Skeletal muscle tissue (tissue), 4 donors: ENCODE data around the gene MUS81. TPM values are rescaled to one million over a fixed set of nuclear protein-coding genes. Genes with fewer than 3 reads are reported as not detected.
"Not testable (repeated sequence)": the region's sequence is repeated elsewhere in the genome, so short reads cannot be mapped to it uniquely, and the experiment has no call there.

Source experiments
- H3K27ac ChIP-seq: one replicate; pipeline ENCODE4 v1.7.0; 2013; ENCODE audit warnings: mild to moderate bottlenecking, low read depth, low read length, inconsistent platforms
- H3K27me3 ChIP-seq, 3 donors: one replicate each; pipeline ENCODE4 v1.7.0; 2013; ENCODE audit warnings: low read length in 3 of 3; ENCODE audit not compliant: control insufficient read depth in 3 of 3, insufficient read depth in 3 of 3
- H3K36me3 ChIP-seq, 3 donors: one replicate each; pipeline ENCODE4 v1.7.0; 2013; ENCODE audit warnings: low read length in 3 of 3; ENCODE audit not compliant: control insufficient read depth in 3 of 3, insufficient read depth in 3 of 3
- H3K4me1 ChIP-seq, 3 donors: one replicate each; pipeline ENCODE4 v1.7.0; 2013; ENCODE audit warnings: low read length in 3 of 3, mild to moderate bottlenecking in 3 of 3; ENCODE audit not compliant: control insufficient read depth in 3 of 3, insufficient read depth in 3 of 3
- H3K4me3 ChIP-seq, 3 donors: one replicate each; pipeline ENCODE4 v1.7.0; 2013; ENCODE audit warnings: low read length in 3 of 3
- H3K9ac ChIP-seq, 3 donors: one replicate each; pipeline ENCODE4 v1.7.0; 2013; ENCODE audit warnings: low read length in 3 of 3, mild to moderate bottlenecking in 3 of 3, moderate library complexity in 2 of 3, low read depth in 1 of 3
- H3K9me3 ChIP-seq, 3 donors: one replicate each; pipeline ENCODE4 v1.7.0; 2013; ENCODE audit warnings: low read length in 3 of 3; ENCODE audit not compliant: control insufficient read depth in 3 of 3
- total RNA-seq: library from RNA; depleted of rRNA; stranded (reverse); fragments of >200 nt; gene quantifications from one replicate; pipeline ENCODE4 v1.2.3, GENCODE V29; 2014
- donor health status: Osteomylitis.

MUS81 gene
- total RNA-seq, 1 donor from 2014 or later: 34.4 TPM

DNA sequence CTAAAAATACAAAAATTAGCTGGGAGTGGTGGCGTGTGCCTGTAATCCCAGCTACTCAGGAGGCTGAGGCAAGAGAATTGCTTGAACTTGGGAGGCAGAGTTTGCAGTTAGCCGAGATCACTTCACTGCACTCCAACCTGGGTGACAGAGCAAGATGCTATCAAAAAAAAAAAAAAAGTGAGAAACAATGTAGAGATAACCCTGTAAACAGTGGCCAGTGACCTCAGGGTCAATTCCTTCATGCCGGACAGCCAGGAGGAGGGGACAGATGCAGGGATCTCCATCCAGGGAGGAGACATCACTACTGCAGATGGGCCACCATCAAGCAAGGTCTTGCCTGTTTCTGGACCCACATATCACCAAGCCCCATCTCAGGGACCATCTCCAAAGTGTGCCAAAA, 12.5 kb upstream of the MUS81 start:
- Histone ChIP-seq H3K27me3 (no peaks in the 10 kb centered on the region), H3K36me3 (peaks cover 13 to 21% (median 18%) of the 10 kb centered on the region in 3 donors), H3K27ac (no peak overlapping the region), H3K9ac (no peak overlapping the region), H3K9me3 (peaks cover 0 to 5% (median 0%) of the 10 kb centered on the region in 3 donors), H3K4me1 (no peaks in the 10 kb centered on the region), H3K4me3 (no peak overlapping the region)

DNA sequence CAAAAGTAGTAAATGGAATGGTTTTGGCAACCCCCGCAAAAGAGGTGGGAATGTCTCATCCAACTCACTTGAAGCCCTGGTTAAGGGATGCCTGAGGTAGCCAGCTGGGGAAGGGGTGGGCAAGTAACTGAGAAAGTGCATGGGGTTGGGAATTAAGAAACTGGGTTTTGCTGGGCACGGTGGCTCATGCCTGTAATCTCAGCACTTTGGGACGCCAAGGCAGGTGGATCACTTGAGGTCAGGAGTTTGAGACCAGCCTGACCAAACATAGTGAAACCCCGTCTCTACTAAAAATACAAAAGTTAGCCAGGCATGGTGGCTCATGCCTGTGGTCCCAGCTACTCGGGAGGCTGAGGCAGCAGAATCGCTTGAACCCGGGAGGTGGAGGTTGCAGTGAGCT, 11.5 kb upstream of the MUS81 start:
- not testable (repeated sequence) for H3K9ac ChIP-seq, H3K27me3 ChIP-seq, H3K9me3 ChIP-seq, H3K4me1 ChIP-seq, H3K27ac ChIP-seq, H3K4me3 ChIP-seq
- H3K36me3 ChIP-seq: peaks cover 23 to 30% (median 26%) of the 10 kb centered on the region in 3 donors

DNA sequence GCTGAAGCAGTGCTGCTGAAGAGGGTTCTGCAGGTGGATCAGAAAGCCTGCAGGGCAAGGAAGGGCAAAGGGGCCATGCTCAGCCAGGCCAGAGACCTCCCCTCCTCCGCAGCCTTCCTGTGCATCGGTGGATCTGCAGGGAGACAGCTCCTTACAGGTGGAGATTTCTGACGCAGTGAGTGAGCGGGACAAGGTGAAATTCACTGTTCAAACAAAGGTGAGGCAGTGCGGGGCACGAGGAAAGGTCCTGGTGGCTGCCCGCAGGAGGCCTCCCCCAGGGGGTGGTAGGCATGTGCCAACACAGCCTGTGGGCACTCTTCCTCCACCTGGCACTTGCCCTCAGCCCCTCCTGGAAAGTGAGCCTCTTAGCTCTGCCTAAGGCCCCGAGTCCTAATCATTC, 10.9 kb upstream of the MUS81 start:
- Histone ChIP-seq H3K36me3 (peaks cover 30 to 36% (median 32%) of the 10 kb centered on the region in 3 donors), H3K9me3 (peaks cover 0 to 5% (median 0%) of the 10 kb centered on the region in 3 donors), H3K9ac (no peak overlapping the region), H3K27me3 (no peaks in the 10 kb centered on the region), H3K4me1 (peaks cover 0 to 4% (median 3%) of the 10 kb centered on the region in 3 donors), H3K4me3 (no peak overlapping the region), H3K27ac (no peak overlapping the region)

DNA sequence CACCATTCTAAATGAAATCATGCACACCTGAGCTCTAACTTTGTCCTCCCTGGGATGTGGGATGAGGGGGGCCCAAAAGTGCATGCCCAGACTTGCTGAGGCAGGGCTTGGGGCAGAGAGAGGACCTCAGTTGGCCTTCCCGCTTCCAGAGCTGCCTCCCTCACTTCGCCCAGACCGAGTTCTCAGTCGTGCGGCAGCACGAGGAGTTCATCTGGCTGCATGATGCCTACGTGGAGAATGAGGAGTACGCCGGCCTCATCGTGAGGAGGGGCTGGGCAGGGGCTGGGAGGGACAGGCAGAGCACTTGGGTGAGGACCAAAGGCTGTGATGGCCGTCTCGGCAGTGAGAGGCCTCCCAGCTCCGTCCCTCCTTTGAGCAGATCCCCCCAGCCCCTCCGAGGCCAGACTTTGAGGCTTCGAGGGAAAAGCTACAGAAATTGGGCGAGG, 10.4 kb upstream of the MUS81 start:
- peaks cover 34 to 41% (median 37%) of the 10 kb centered on the region in 3 donors for H3K36me3 ChIP-seq
- H3K27ac ChIP-seq: no peak overlapping the region
- H3K9ac ChIP-seq: no peak overlapping the region
- no peak overlapping the region for H3K4me3 ChIP-seq
- H3K4me1 ChIP-seq: peaks cover 0 to 5% (median 3%) of the 10 kb centered on the region in 3 donors
- peaks cover 0 to 5% (median 0%) of the 10 kb centered on the region in 3 donors for H3K9me3 ChIP-seq
- H3K27me3 ChIP-seq: no peaks in the 10 kb centered on the region

DNA sequence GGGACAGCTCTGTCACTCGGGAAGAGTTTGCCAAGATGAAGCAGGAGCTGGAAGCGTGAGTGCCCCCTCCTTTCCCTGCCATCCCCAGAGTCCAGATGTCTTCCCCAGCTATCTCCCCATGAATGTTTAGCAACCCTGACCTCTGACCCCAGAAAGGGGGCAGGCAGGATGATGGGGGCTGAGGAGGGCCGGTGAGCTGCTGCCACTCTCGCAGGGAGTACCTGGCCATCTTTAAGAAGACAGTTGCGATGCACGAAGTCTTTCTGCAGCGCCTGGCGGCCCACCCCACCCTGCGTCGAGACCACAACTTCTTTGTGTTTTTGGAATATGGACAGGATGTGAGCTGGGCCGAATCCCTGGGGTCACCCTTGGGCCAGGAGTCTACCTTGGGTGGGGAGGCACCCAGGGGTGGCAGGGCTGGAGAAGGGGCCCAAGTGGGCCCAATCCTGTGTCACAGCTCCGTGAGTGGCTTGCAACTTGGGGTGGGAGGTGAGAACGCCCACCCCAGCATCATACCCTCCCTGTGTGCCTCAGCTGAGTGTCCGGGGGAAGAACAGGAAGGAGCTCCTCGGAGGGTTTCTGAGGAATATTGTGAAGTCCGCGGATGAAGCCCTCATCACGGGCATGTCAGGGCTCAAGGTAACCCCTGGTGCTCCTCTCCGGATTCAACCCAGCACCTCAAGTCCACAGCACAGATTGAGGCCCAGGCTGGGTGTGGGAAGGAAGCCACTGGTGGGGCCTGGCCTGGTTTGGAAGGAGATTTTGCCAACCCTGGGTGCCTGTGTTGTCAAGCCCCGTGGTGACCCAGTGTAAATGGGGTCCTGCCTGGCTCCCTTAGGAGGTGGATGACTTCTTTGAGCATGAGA, 9.8 kb upstream of the MUS81 start:
- Histone ChIP-seq H3K4me3 (no peak overlapping the region), H3K27me3 (no peaks in the 10 kb centered on the region), H3K4me1 (peaks cover 1 to 9% (median 6%) of the 10 kb centered on the region in 3 donors), H3K9me3 (peaks cover 0 to 5% (median 0%) of the 10 kb centered on the region in 3 donors), H3K36me3 (peaks cover 39 to 47% (median 43%) of the 10 kb centered on the region in 3 donors), H3K9ac (no peak overlapping the region), H3K27ac (no peak overlapping the region)

DNA sequence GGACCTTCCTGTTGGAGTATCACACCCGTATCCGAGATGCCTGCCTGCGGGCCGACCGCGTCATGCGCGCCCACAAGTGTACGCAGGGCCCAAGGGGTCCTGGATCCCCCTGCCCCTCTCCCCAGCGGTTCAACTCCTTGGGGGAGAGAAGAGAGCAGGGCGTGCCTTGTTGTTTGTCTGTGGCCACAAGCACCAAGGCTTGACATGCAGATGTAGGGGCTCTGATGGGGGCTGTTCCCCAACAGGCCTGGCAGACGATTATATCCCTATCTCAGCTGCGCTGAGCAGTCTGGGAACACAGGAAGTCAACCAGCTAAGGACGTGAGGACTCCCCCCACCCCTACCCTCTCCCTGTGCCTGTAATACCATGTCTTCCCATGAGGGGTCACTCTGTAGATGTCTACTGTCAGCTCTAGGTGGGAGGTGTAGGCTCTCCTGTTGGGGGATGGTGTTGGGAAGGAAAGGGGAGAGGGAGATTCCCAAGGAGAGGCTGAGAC, 9.1 kb upstream of the MUS81 start:
- Histone ChIP-seq H3K9me3 (peaks cover 0 to 5% (median 0%) of the 10 kb centered on the region in 3 donors), H3K9ac (no peak overlapping the region), H3K27ac (no peak overlapping the region), H3K36me3 (peaks cover 46 to 54% (median 50%) of the 10 kb centered on the region in 3 donors), H3K4me1 (peaks cover 8 to 15% (median 13%) of the 10 kb centered on the region in 3 donors), H3K4me3 (no peak overlapping the region), H3K27me3 (no peaks in the 10 kb centered on the region)

DNA sequence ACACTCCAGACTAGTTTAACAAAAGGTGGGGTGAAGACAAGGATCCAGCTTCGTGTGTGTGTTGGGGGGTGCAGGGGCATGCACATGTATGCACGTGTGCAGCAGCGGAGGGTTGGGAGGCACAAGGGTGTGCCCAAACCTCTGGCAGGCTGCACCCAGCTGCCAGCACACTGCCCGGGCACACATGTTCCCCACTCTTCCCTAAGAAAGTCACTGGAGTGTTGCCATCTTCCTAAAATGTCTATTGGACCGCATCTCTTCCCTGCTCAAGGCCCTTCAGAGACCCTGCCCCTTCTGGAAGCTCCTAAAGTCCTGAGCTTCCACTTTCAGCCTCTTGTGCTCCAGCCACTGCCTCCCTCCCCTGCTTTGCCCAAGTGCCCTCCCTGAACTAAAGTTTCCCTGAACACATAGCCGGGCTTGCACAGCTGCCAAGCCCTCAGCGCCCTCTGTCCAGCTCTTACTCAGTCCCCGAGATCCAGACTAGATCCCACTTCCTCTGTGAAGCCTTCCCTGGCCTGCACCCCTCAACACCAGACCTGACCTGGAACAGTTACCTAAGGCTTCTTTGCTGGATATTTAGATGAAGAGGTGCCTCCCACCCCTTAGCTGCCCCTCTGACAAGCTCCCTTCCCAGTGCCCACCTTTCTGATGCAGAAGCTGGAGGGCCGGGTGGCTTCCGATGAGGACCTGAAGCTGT, 8.3 kb upstream of the MUS81 start:
- no peak overlapping the region for H3K27ac ChIP-seq
- peaks cover 0 to 5% (median 0%) of the 10 kb centered on the region in 3 donors for H3K9me3 ChIP-seq
- H3K4me3 ChIP-seq: no peak overlapping the region
- H3K4me1 ChIP-seq: peaks cover 16 to 24% (median 21%) of the 10 kb centered on the region in 3 donors
- H3K36me3 ChIP-seq: peaks cover 47 to 55% (median 52%) of the 10 kb centered on the region in 3 donors
- no peak overlapping the region for H3K9ac ChIP-seq
- no peaks in the 10 kb centered on the region for H3K27me3 ChIP-seq

DNA sequence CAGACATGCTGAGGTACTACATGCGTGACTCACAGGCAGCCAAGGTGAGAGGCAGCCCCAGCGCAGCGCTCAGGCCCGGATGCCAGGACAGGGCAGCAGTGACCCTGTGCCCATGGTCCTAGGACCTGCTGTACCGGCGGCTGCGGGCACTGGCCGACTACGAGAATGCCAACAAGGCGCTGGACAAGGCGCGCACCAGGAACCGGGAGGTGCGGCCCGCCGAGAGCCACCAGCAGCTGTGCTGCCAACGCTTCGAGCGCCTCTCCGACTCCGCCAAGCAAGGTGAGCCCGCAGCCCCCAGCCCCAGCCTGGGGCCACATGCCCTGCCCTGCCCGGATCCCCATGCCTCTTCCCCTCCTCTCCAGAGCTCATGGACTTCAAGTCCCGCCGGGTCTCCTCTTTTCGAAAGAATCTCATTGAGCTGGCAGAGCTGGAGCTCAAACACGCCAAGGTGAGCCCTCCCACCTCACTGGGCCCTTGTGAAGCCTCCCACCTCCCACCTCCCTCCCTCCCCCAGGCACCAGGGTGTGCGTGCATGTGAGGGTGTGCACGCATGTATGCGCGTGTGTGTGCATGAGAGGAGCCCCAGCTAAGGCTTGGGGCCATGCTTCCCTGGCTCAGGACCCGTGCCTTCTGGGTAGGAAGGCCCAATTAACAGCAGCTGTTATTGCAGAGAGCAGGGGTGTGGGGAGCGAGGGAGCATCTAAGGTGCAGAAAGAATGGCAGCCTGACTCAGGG, 7.6 kb upstream of the MUS81 start:
- peaks cover 47 to 55% (median 52%) of the 10 kb centered on the region in 3 donors for H3K36me3 ChIP-seq
- no peaks in the 10 kb centered on the region for H3K27me3 ChIP-seq
- no peak overlapping the region for H3K27ac ChIP-seq
- H3K9me3 ChIP-seq: peaks cover 0 to 5% (median 0%) of the 10 kb centered on the region in 3 donors
- no peak overlapping the region for H3K4me3 ChIP-seq
- H3K4me1 ChIP-seq: peaks cover 17 to 29% (median 24%) of the 10 kb centered on the region in 3 donors
- no peak overlapping the region for H3K9ac ChIP-seq

DNA sequence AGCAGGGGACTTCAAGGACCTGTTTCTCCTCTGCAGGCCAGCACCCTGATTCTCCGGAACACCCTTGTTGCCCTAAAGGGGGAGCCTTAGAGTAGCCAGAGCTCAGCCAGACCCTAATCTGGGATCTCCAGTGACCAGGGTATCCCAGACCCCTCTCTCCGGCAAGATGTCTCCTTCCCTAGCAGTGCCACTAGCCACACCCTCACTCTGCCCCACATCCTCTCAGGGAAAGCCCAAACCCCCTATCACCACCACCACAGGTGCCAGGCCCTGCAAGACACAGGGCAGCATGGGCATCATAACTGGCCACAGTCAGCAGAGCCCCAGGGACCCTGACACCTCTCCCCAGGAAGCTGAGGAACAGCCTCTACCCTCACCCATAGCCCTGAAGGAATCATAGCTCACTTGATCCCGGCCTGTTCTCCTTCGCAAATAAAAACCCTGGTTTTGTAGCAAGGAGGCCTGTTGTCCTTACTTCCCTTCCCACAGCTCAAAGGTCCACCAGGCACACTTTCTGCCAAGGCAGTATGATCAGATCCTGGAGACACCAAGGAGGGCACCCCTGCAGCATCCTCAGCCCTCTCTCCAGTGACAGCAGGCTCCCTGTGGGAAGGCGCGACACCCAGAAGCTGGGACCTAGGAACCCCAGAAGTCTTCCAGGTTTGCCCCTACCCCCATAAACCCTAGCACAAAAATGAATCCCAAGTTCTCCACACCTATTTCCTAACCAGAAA, 6.8 kb upstream of the MUS81 start:
- H3K4me3 ChIP-seq: no peak overlapping the region
- no peak overlapping the region for H3K27ac ChIP-seq
- H3K27me3 ChIP-seq: no peaks in the 10 kb centered on the region
- H3K9ac ChIP-seq: no peak overlapping the region
- H3K4me1 ChIP-seq: peaks cover 17 to 29% (median 24%) of the 10 kb centered on the region in 3 donors
- peaks cover 0 to 5% (median 0%) of the 10 kb centered on the region in 3 donors for H3K9me3 ChIP-seq
- H3K36me3 ChIP-seq: peaks cover 47 to 55% (median 52%) of the 10 kb centered on the region in 3 donors
